Loucy (cell line): ENCODE results near the gene METAP2.

Source experiments
- H2AFZ ChIP-seq: fragments of 200-600 bp; sonication (generic); 2 replicates; pipeline ENCODE4 v1.6.0; 2016; ENCODE audit warnings: antibody characterized with exemption, mild to moderate bottlenecking, low read length, moderate library complexity
- H3F3A ChIP-seq: fragments of 200-600 bp; 2 replicates; pipeline ENCODE4 v1.6.0; 2016; ENCODE audit warnings: antibody characterized with exemption, low read depth, mild to moderate bottlenecking
- H3K27me3 ChIP-seq: fragments of 200-600 bp; sonication (generic); 2 replicates; pipeline ENCODE4 v1.6.1; 2014; ENCODE audit warnings: low read length, mild to moderate bottlenecking; ENCODE audit not compliant: insufficient read depth, poor library complexity, severe bottlenecking
- H3K36me3 ChIP-seq: fragments of 200-600 bp; sonication (generic); 2 replicates; pipeline ENCODE4 v1.6.1; 2016; ENCODE audit warnings: low read length; ENCODE audit not compliant: insufficient read depth
- H3K4me1 ChIP-seq: fragments of 200-600 bp; sonication (generic); 2 replicates; pipeline ENCODE4 v1.5.1; 2014; ENCODE audit warnings: low read length, mild to moderate bottlenecking; ENCODE audit not compliant: insufficient read depth, poor library complexity, severe bottlenecking
- H3K4me2 ChIP-seq: fragments of 200-600 bp; sonication (generic); 2 replicates; pipeline ENCODE4 v1.6.0; 2014; ENCODE audit warnings: antibody characterized with exemption, low read length, low read depth, mild to moderate bottlenecking; ENCODE audit not compliant: poor library complexity, severe bottlenecking
- H3K4me3 ChIP-seq: fragments of 200-600 bp; sonication (generic); 2 replicates; pipeline ENCODE4 v1.5.1; 2014; ENCODE audit warnings: low read length, mild to moderate bottlenecking, mixed read lengths; ENCODE audit not compliant: poor library complexity, severe bottlenecking
- H3K79me2 ChIP-seq: fragments of 200-600 bp; sonication (generic); 2 replicates; pipeline ENCODE4 v1.6.1; 2014; ENCODE audit warnings: low read length; ENCODE audit not compliant: insufficient read depth
- H3K9ac ChIP-seq: fragments of 200-600 bp; sonication (generic); 2 replicates; pipeline ENCODE4 v1.6.0; 2014; ENCODE audit warnings: mild to moderate bottlenecking, low read depth, low read length, moderate library complexity; ENCODE audit not compliant: poor library complexity, severe bottlenecking
- H3K9me2 ChIP-seq: fragments of 200-600 bp; sonication (generic); replicated peaks from 2 replicates; pipeline ENCODE4 v1.6.1; 2016; ENCODE audit warnings: low read depth, low read length, mixed read lengths
- H3K9me3 ChIP-seq: fragments of 200-600 bp; sonication (generic); 2 replicates; pipeline ENCODE4 v1.6.1; 2014; ENCODE audit warnings: mild to moderate bottlenecking, antibody characterized with exemption, low read length, low read depth; ENCODE audit not compliant: insufficient read depth
- H4K20me1 ChIP-seq: fragments of 200-600 bp; sonication (generic); 2 replicates; pipeline ENCODE4 v1.6.0; 2014; ENCODE audit warnings: antibody characterized with exemption, low read length, mild to moderate bottlenecking; ENCODE audit not compliant: insufficient read depth, poor library complexity, severe bottlenecking
- EZH2phosphoT487 ChIP-seq: fragments of 200-600 bp; IDR thresholded peaks from 2 replicates; pipeline ENCODE4 v1.6.1; 2018; ENCODE audit warnings: antibody characterized with exemption, mild to moderate bottlenecking, moderate library complexity, borderline replicate concordance
- TF ChIP-seq, protein P1 (sequence below): fragments of 200-600 bp; sonication (generic); conservative IDR thresholded peaks from 2 replicates; pipeline ENCODE4 v1.5.1; 2014; ENCODE audit warnings: mild to moderate bottlenecking, antibody characterized with exemption, low read length

Gene METAP2

GRCh38 chr12:95506707-95507523 is 33.0 kb downstream of the METAP2 start:
- no peaks in the 10 kb centered on the region for H4K20me1 ChIP-seq
- no peak overlapping the region for H3K4me2 ChIP-seq
- H3K9me3 ChIP-seq = no peaks in the 10 kb centered on the region
- H3F3A ChIP-seq = no peaks in the 10 kb centered on the region
- H2AFZ ChIP-seq = no peak overlapping the region
- peaks cover 82% of the 10 kb centered on the region; the same call in 1 of the 2 replicates for H3K36me3 ChIP-seq
- peaks cover 10% of the 10 kb centered on the region for H3K79me2 ChIP-seq
- no peak overlapping the region for H3K9ac ChIP-seq
- TF ChIP-seq, protein P1, sequence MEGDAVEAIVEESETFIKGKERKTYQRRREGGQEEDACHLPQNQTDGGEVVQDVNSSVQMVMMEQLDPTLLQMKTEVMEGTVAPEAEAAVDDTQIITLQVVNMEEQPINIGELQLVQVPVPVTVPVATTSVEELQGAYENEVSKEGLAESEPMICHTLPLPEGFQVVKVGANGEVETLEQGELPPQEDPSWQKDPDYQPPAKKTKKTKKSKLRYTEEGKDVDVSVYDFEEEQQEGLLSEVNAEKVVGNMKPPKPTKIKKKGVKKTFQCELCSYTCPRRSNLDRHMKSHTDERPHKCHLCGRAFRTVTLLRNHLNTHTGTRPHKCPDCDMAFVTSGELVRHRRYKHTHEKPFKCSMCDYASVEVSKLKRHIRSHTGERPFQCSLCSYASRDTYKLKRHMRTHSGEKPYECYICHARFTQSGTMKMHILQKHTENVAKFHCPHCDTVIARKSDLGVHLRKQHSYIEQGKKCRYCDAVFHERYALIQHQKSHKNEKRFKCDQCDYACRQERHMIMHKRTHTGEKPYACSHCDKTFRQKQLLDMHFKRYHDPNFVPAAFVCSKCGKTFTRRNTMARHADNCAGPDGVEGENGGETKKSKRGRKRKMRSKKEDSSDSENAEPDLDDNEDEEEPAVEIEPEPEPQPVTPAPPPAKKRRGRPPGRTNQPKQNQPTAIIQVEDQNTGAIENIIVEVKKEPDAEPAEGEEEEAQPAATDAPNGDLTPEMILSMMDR = no peak
- TF ChIP-seq EZH2phosphoT487 = no peak
- H3K4me1 ChIP-seq = no peaks in the 10 kb centered on the region
- H3K4me3 ChIP-seq = no peak overlapping the region
- no peaks in the 10 kb centered on the region for H3K9me2 ChIP-seq
- H3K27me3 ChIP-seq = no peaks in the 10 kb centered on the region

DNA sequence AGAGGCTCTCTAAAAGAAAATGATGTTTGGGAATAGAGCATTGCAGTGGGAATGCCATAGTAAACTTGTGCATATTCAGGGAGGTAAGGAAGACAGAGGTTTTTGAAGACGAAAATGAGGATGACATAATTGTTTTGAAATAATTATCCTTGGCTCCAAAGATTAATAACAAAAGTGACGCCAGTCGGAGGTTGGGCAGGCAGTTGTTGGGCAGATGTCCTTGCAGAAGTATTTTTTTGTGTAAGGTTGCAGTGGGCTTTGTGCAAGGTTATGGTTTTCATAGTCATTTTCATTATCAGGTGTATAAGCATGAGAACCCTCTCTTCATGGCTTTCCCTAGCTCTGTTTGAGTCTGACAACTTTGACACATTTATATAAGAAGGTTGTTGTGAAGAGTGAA is 35.3 kb downstream of the METAP2 start:
- H4K20me1 ChIP-seq = no peaks in the 10 kb centered on the region
- peaks cover 84% of the 10 kb centered on the region for H3K36me3 ChIP-seq
- H3K9ac ChIP-seq = no peak overlapping the region
- H2AFZ ChIP-seq = no peak overlapping the region
- no peak overlapping the region for H3K4me2 ChIP-seq
- no peaks in the 10 kb centered on the region for H3K9me3 ChIP-seq
- no peaks in the 10 kb centered on the region for H3K4me1 ChIP-seq
- H3K9me2 ChIP-seq = no peaks in the 10 kb centered on the region
- no peaks in the 10 kb centered on the region for H3K79me2 ChIP-seq
- no peaks in the 10 kb centered on the region for H3F3A ChIP-seq
- no peak overlapping the region for H3K4me3 ChIP-seq
- no peaks in the 10 kb centered on the region for H3K27me3 ChIP-seq
- no peak for TF ChIP-seq EZH2phosphoT487

DNA sequence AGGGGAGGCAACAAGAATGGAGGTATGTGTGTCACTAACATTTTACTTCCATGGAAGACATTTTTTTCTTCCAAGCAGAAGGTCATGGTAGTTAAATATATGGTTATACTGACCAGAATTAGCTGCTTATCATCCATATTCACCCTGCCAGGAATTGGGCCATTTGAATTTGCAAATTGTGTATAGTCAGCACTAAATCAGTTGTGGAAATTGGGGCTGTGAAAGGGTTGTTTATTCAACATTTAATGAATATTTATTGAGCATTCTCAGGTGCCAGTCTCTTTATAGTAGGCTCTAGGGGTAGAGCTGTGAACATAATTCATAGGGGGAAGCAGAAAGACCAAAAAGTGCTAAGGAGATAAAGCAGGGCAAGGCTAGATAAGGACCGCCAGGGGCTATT is 38.0 kb downstream of the METAP2 start:
- Histone ChIP-seq H3K79me2 (no peaks in the 10 kb centered on the region), H3K4me3 (no peak overlapping the region), H3K27me3 (no peaks in the 10 kb centered on the region), H3K4me2 (no peak overlapping the region), H3F3A (0 out of 2 replicates have a peak, but pooled peaks cover 6% of the 10 kb centered on the region), H2AFZ (no peak overlapping the region), H3K9me3 (no peaks in the 10 kb centered on the region), H3K9me2 (no peaks in the 10 kb centered on the region), H3K36me3 (peaks cover 84% of the 10 kb centered on the region), H3K9ac (no peak overlapping the region), H4K20me1 (no peaks in the 10 kb centered on the region), H3K4me1 (peaks cover 3% of the 10 kb centered on the region)
- TF ChIP-seq, protein P1 = no peak
- TF ChIP-seq EZH2phosphoT487 = no peak
